ENCODE results near the gene MYBPH.

DNA sequence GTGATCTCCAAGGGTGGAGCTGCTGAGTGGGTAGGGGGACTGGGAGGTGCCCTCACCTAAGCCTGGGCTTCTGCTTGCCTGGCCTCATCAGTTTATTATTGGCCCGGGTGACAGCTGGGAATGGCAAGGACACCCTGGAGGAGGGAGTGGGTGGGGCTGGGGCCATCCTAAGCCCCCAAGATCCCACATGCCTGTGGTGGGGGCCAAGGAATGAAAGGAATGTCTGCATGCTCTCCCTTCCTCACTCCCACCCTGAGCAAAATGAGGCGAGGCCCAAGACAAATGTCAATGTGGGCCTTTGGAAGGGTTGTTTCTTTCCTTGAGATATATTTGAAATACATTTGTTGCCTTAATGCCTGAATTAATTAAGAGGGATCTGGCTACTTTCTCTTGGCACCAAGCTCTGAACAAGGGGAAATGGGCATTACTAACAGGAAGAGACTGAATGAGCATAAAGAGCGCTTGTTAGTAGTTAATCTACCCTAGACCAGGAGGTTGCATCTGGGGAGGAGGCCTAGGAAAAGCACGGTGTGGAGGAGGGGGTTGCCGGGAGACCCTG, 30.6 kb upstream of the MYBPH start:
- TF ChIP-seq CTCF (conservative IDR thresholded peaks at IDR 0.05; ENCODE audit: low read depth in 2 of 2) (no peak), ZNF331 (CRISPR knock-in tag; IDR thresholded peaks at IDR 0.05; ENCODE audit: low read depth) (no peak), EZH2 (IDR thresholded peaks at IDR 0.05; ENCODE audit: low read depth, unreplicated experiment) (no peak), JUNB (IDR thresholded peaks at IDR 0.05; ENCODE audit: unreplicated experiment) (no peak), POLR2AphosphoS5 (IDR thresholded peaks at IDR 0.05; ENCODE audit: low read depth) (no peak), EZH2phosphoT487 (IDR thresholded peaks at IDR 0.05; ENCODE audit: unreplicated experiment) (no peak), ZNF114 (CRISPR knock-in tag; IDR thresholded peaks at IDR 0.05) (no peak), NANOG (IDR thresholded peaks at IDR 0.05; ENCODE audit: borderline replicate concordance) (no peak), CREB1 (CRISPR knock-in tag; IDR thresholded peaks at IDR 0.05; ENCODE audit: low read depth) (no peak)
- TF ChIP-seq, protein P1, sequence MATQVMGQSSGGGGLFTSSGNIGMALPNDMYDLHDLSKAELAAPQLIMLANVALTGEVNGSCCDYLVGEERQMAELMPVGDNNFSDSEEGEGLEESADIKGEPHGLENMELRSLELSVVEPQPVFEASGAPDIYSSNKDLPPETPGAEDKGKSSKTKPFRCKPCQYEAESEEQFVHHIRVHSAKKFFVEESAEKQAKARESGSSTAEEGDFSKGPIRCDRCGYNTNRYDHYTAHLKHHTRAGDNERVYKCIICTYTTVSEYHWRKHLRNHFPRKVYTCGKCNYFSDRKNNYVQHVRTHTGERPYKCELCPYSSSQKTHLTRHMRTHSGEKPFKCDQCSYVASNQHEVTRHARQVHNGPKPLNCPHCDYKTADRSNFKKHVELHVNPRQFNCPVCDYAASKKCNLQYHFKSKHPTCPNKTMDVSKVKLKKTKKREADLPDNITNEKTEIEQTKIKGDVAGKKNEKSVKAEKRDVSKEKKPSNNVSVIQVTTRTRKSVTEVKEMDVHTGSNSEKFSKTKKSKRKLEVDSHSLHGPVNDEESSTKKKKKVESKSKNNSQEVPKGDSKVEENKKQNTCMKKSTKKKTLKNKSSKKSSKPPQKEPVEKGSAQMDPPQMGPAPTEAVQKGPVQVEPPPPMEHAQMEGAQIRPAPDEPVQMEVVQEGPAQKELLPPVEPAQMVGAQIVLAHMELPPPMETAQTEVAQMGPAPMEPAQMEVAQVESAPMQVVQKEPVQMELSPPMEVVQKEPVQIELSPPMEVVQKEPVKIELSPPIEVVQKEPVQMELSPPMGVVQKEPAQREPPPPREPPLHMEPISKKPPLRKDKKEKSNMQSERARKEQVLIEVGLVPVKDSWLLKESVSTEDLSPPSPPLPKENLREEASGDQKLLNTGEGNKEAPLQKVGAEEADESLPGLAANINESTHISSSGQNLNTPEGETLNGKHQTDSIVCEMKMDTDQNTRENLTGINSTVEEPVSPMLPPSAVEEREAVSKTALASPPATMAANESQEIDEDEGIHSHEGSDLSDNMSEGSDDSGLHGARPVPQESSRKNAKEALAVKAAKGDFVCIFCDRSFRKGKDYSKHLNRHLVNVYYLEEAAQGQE (IDR thresholded peaks at IDR 0.05; ENCODE audit: unreplicated experiment), result no peak
